ENCODE results near the gene LRGUK.

The LRGUK gene

DNA sequence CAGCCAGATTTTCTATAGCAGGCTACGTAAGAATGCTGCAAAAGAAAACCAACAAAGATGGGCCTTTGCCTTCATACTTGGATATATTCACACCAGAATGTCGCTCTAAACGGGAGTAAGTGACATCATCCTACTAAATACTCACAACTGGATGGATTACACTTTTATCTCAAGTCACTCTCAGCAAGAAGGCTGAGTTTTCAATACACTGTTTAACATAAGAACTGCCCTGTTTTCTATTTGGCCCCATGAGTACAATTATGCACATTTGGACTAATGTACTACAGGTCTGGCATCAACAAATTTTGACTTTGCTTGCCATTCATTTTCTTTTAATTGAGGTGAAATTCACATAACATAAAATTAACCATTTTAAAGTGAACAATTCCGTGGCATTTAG, 181.4 kb downstream of the LRGUK start:
- no peak for DNase-seq

GRCh38 chr7:134311807-134312206, 184.7 kb downstream of the LRGUK start:
- DNase-seq = no peak

DNA sequence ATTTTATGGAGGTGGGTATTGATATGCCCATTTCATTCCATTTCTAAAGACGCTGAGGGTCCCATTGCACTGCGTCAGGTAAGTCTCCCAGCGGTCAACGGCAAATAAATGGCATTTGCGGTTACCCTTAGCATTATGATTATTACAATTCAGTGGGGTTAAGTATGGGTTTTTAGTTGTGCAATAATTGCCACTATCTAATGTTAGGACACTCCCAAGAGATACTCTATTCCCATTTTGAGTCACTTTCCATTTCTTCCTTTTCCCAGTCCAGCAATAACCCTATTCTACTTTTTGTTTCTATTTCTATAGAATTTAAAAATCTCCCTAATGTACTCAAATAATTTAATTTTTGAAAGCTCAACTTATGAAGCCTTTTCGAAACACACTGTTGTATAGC, 185.6 kb downstream of the LRGUK start:
- no peak for DNase-seq

GRCh38 chr7:134313543-134313942, 186.4 kb downstream of the LRGUK start:
- DNase-seq = no peak

All from activated gamma-delta T cell (primary cell).